ENCODE measurements around the gene RHOXF2B.
"Not testable (repeated sequence)": the region's sequence is repeated elsewhere in the genome, so short reads cannot be mapped to it uniquely, and the experiment has no call there.

- TF ChIP-seq POLR2A (IDR thresholded peaks at IDR 0.05; ENCODE audit: low read depth, low read length); TAF1 (IDR thresholded peaks at IDR 0.05; ENCODE audit: borderline replicate concordance, low read depth, low read length); POLR2AphosphoS5 (IDR thresholded peaks at IDR 0.05; ENCODE audit: low read depth, low read length): not testable (repeated sequence)
These were observed 8.2 kb upstream of the RHOXF2B start for GRCh38 chrX:120085553-120086185.

Data from GM12892 (cell line).